ENCODE measurements around the gene EZH2.

- TF ChIP-seq CTCF (IDR thresholded peaks at IDR 0.05): no peak
- no peak for TF ChIP-seq POLR2A (IDR thresholded peaks at IDR 0.05)
- TF ChIP-seq POLR2AphosphoS5 (IDR thresholded peaks at IDR 0.05): no peak
Measured at GRCh38 chr7:148800677-148801076, 83.4 kb downstream of the EZH2 start.

All from prostate gland (tissue), 2 donors.